ENCODE measurements around the gene LIMCH1.

- TF ChIP-seq, protein P1, sequence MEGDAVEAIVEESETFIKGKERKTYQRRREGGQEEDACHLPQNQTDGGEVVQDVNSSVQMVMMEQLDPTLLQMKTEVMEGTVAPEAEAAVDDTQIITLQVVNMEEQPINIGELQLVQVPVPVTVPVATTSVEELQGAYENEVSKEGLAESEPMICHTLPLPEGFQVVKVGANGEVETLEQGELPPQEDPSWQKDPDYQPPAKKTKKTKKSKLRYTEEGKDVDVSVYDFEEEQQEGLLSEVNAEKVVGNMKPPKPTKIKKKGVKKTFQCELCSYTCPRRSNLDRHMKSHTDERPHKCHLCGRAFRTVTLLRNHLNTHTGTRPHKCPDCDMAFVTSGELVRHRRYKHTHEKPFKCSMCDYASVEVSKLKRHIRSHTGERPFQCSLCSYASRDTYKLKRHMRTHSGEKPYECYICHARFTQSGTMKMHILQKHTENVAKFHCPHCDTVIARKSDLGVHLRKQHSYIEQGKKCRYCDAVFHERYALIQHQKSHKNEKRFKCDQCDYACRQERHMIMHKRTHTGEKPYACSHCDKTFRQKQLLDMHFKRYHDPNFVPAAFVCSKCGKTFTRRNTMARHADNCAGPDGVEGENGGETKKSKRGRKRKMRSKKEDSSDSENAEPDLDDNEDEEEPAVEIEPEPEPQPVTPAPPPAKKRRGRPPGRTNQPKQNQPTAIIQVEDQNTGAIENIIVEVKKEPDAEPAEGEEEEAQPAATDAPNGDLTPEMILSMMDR (conservative IDR thresholded peaks at IDR 0.05; ENCODE audit: low read length) = no peak
- no peak for TF ChIP-seq EZH2phosphoT487 (IDR thresholded peaks at IDR 0.05; ENCODE audit: borderline replicate concordance)
These were observed 143.1 kb downstream of the LIMCH1 start for GRCh38 chr4:41681054-41681453.

All from Loucy (cell line).